Right lung (tissue), 10 donors: ENCODE results near the gene CD300E. TPM values are rescaled to one million over a fixed set of nuclear protein-coding genes. Genes with fewer than 3 reads are reported as not detected.
"Not testable (repeated sequence)": the region's sequence is repeated elsewhere in the genome, so short reads cannot be mapped to it uniquely, and the experiment has no call there.

ENCODE experiments used
- DNase-seq, 2 donors: peaks; one replicate each; pipeline ENCODE4 v3.0.0-alpha.2; 2013
- long read RNA-seq, 8 donors: transcript quantifications; one replicate each; lab custom pipeline, GENCODE V29; 2026
- polyA plus RNA-seq, 5 donors: library from polyadenylated mRNA; unstranded; fragments of 120-200 nt; gene quantifications; one replicate each; pipeline versions ENCODE4 v1.2.1 to v1.2.3, GENCODE V29; 2013; ENCODE audit warnings: inconsistent platforms in 1 of 5, low replicate concordance in 1 of 5; ENCODE audit not compliant: insufficient read length in 5 of 5, insufficient read depth in 1 of 5

The CD300E gene
- under 1 TPM; 0.29 to 0.46 (median 0.41) TPM for polyA plus RNA-seq
- long read RNA-seq, donor 1, result 0 reads
- long read RNA-seq, donor 2, result 0 reads
- long read RNA-seq, donor 3, result 0 reads
- long read RNA-seq, donor 4, result 0 reads
- long read RNA-seq, donor 5, result 0 reads
- long read RNA-seq, donor 6, result 0 reads
- long read RNA-seq, donor 7, result 0 reads
- long read RNA-seq, donor 8, result 0 reads

GRCh38 chr17:74623693-74624093 lies at the start of gene CD300E:
TSS of gene CD300E (minus strand) at chr17:74623738. CDS start at chr17:74623621, 117 bp downstream.
- no peak for DNase-seq

- peak; percentile 79 to 84 for DNase-seq
Measured at GRCh38 chr17:74671031-74671771, 47.7 kb upstream of the CD300E start.

- no peak for DNase-seq
Measured at GRCh38 chr17:74670329-74670728, 46.8 kb upstream of the CD300E start.

- DNase-seq, result no peak
Measured at GRCh38 chr17:74663561-74663960, 40.0 kb upstream of the CD300E start.

- DNase-seq, result no peak
Measured at GRCh38 chr17:74659889-74660288, 36.4 kb upstream of the CD300E start.

GRCh38 chr17:74658620-74659019 lies 35.1 kb upstream of the CD300E start:
- DNase-seq, result no peak

- no peak for DNase-seq
Measured at GRCh38 chr17:74654742-74655141, 31.2 kb upstream of the CD300E start.

- DNase-seq, result no peak
Measured at GRCh38 chr17:74652020-74652419, 28.5 kb upstream of the CD300E start.

GRCh38 chr17:74649909-74650308 lies 26.4 kb upstream of the CD300E start:
- no peak for DNase-seq

GRCh38 chr17:74647871-74648672 lies 24.5 kb upstream of the CD300E start:
- no peak for DNase-seq

GRCh38 chr17:74646231-74646630 lies 22.7 kb upstream of the CD300E start:
- no peak for DNase-seq

- no peak for DNase-seq
Measured at GRCh38 chr17:74645010-74645409, 21.5 kb upstream of the CD300E start.

- DNase-seq, result no peak
Measured at GRCh38 chr17:74644419-74644818, 20.9 kb upstream of the CD300E start.

- DNase-seq, result no peak
Measured at GRCh38 chr17:74643826-74644225, 20.3 kb upstream of the CD300E start.

GRCh38 chr17:74642995-74643394 lies 19.5 kb upstream of the CD300E start:
- DNase-seq, result no peak

- DNase-seq, result no peak
Measured at GRCh38 chr17:74642556-74642955, 19.0 kb upstream of the CD300E start.

- no peak for DNase-seq
Measured at GRCh38 chr17:74641958-74642298, 18.4 kb upstream of the CD300E start.

- DNase-seq, result no peak
Measured at GRCh38 chr17:74641224-74641957, 17.9 kb upstream of the CD300E start.

- no peak for DNase-seq
Measured at GRCh38 chr17:74639704-74640151, 16.2 kb upstream of the CD300E start.

- no peak for DNase-seq
Measured at GRCh38 chr17:74637926-74638325, 14.4 kb upstream of the CD300E start.

- DNase-seq, result no peak
Measured at GRCh38 chr17:74637265-74637664, 13.7 kb upstream of the CD300E start.

GRCh38 chr17:74636541-74637085 lies 13.1 kb upstream of the CD300E start:
- not testable (repeated sequence) for DNase-seq
